Upper lobe of left lung (tissue), 4 donors: ENCODE results near the gene CELSR1.

Experiments used
- CTCF ChIP-seq, 6 experiments: fragments of 450-650 bp in 4 of 6; fragments of 200-600 bp in 2 of 6; sonication (generic) in 2 of 6; IDR thresholded peaks; one replicate each; pipeline ENCODE4 v1.5.1; 2016 to 2019; ENCODE audit warnings: antibody characterized with exemption in 6 of 6
- EP300 ChIP-seq, 4 donors: sonication (generic); formaldehyde crosslinking; IDR thresholded peaks; one replicate each; pipeline ENCODE4 v1.5.1; 2017; ENCODE audit warnings: antibody characterized with exemption in 4 of 4, control low read depth in 2 of 4
- POLR2A ChIP-seq, 4 donors: fragments of 450-650 bp; IDR thresholded peaks; one replicate each; pipeline ENCODE4 v1.5.1; 2016 to 2017; ENCODE audit warnings: antibody characterized with exemption in 4 of 4, mild to moderate bottlenecking in 2 of 4
- POLR2AphosphoS5 ChIP-seq, 2 donors: sonication (generic); formaldehyde crosslinking; IDR thresholded peaks; one replicate each; pipeline ENCODE4 v1.5.1; 2017; ENCODE audit warnings: antibody characterized with exemption in 2 of 2

GRCh38 chr22:46392137-46392844 is 145.1 kb downstream of the CELSR1 start:
- TF ChIP-seq CTCF (IDR thresholded peaks at IDR 0.05) = no peak
- no peak for TF ChIP-seq EP300 (IDR thresholded peaks at IDR 0.05)
- TF ChIP-seq POLR2AphosphoS5 (IDR thresholded peaks at IDR 0.05) = no peak
- no peak for TF ChIP-seq POLR2A (IDR thresholded peaks at IDR 0.05)
